Measurements from ENCODE around the gene CA10. TPM values are rescaled to one million over a fixed set of nuclear protein-coding genes. Genes with fewer than 3 reads are reported as not detected.

CA10 gene
- polyA plus RNA-seq, 1 donor (not counting 4 experiments of a cell fraction or from before 2014, with no cell fraction given): 2.9 TPM

GRCh38 chr17:51707216-51707615, 451.3 kb downstream of the CA10 start:
- Histone ChIP-seq H3K27me3 (ENCODE audit: control insufficient read depth, extremely low read depth, insufficient read depth, low read length) (no peaks in the 10 kb centered on the region), H3K27ac (ENCODE audit: control insufficient read depth, insufficient read depth, low read length) (no peak overlapping the region), H4K20me1 (ENCODE audit: control insufficient read depth, extremely low read depth, insufficient read depth, low read length) (no peaks in the 10 kb centered on the region), H3K9me3 (ENCODE audit: control insufficient read depth, low read depth, low read length) (no peaks in the 10 kb centered on the region), H3K9ac (ENCODE audit: control insufficient read depth, extremely low read depth, insufficient read depth, low read length) (no peak overlapping the region), H3K4me2 (ENCODE audit: control insufficient read depth, extremely low read depth, insufficient read depth, low read depth, low read length) (no peak overlapping the region), H2AFZ (ENCODE audit: control insufficient read depth, low read length) (no peak overlapping the region), H3K9me1 (ENCODE audit: control insufficient read depth, extremely low read depth, insufficient read depth, low read length) (no peaks in the 10 kb centered on the region), H3K4me3 (ENCODE audit: control insufficient read depth in 2 of 3, extremely low read depth in 1 of 3, insufficient read depth in 2 of 3, low read depth in 1 of 3, low read length in 3 of 3) (no peak overlapping the region), H3K4me1 (ENCODE audit: control insufficient read depth, extremely low read depth, insufficient read depth, low read length) (no peaks in the 10 kb centered on the region), H3K79me2 (ENCODE audit: control insufficient read depth, insufficient read depth, low read length) (no peaks in the 10 kb centered on the region), H3K36me3 (ENCODE audit: control insufficient read depth in 2 of 2, extremely low read depth in 1 of 2, insufficient read depth in 2 of 2, low read length in 2 of 2) (no peaks in the 10 kb centered on the region)
- DNase-seq (ENCODE audit: low read depth, low spot score): no peak
- dilution Hi-C loops (cut with MboI; ENCODE audit: extremely low pct_ligation_motif_present, low sequenced_read_pairs): no loop called here
- no peak for TF ChIP-seq CTCF (optimal IDR thresholded peaks at IDR 0.05 in 1 of 3, IDR thresholded peaks at IDR 0.05 in 1 of 3, conservative IDR thresholded peaks at IDR 0.05 in 1 of 3; ENCODE audit: extremely low read depth in 1 of 3, insufficient read depth in 2 of 3, low read length in 3 of 3)
- TF ChIP-seq EZH2 (IDR thresholded peaks at IDR 0.05; ENCODE audit: low read length): no peak
- no peak for FAIRE-seq

GRCh38 chr17:51706093-51706492, 452.4 kb downstream of the CA10 start:
- TF ChIP-seq CTCF (optimal IDR thresholded peaks at IDR 0.05 in 1 of 3, IDR thresholded peaks at IDR 0.05 in 1 of 3, conservative IDR thresholded peaks at IDR 0.05 in 1 of 3; ENCODE audit: extremely low read depth in 1 of 3, insufficient read depth in 2 of 3, low read length in 3 of 3): no peak
- TF ChIP-seq EZH2 (IDR thresholded peaks at IDR 0.05; ENCODE audit: low read length): no peak
- DNase-seq (ENCODE audit: low read depth, low spot score) (no peak), FAIRE-seq (no peak)
- Histone ChIP-seq H2AFZ (ENCODE audit: control insufficient read depth, low read length) (no peak overlapping the region), H3K9me3 (ENCODE audit: control insufficient read depth, low read depth, low read length) (no peaks in the 10 kb centered on the region), H3K79me2 (ENCODE audit: control insufficient read depth, insufficient read depth, low read length) (no peaks in the 10 kb centered on the region), H3K9me1 (ENCODE audit: control insufficient read depth, extremely low read depth, insufficient read depth, low read length) (no peaks in the 10 kb centered on the region), H3K27me3 (ENCODE audit: control insufficient read depth, extremely low read depth, insufficient read depth, low read length) (no peaks in the 10 kb centered on the region), H3K4me2 (ENCODE audit: control insufficient read depth, extremely low read depth, insufficient read depth, low read depth, low read length) (no peak overlapping the region), H3K27ac (ENCODE audit: control insufficient read depth, insufficient read depth, low read length) (no peak overlapping the region), H3K9ac (ENCODE audit: control insufficient read depth, extremely low read depth, insufficient read depth, low read length) (no peak overlapping the region), H4K20me1 (ENCODE audit: control insufficient read depth, extremely low read depth, insufficient read depth, low read length) (no peaks in the 10 kb centered on the region), H3K4me3 (ENCODE audit: control insufficient read depth in 2 of 3, extremely low read depth in 1 of 3, insufficient read depth in 2 of 3, low read depth in 1 of 3, low read length in 3 of 3) (no peak overlapping the region), H3K4me1 (ENCODE audit: control insufficient read depth, extremely low read depth, insufficient read depth, low read length) (no peaks in the 10 kb centered on the region), H3K36me3 (ENCODE audit: control insufficient read depth in 2 of 2, extremely low read depth in 1 of 2, insufficient read depth in 2 of 2, low read length in 2 of 2) (no peaks in the 10 kb centered on the region)
- dilution Hi-C loops (cut with MboI; ENCODE audit: extremely low pct_ligation_motif_present, low sequenced_read_pairs): no loop called here

Measured in keratinocyte (primary cell).